GM10266 (cell line): ENCODE results near the gene SF3B2.

Experiments used
- DNase-seq: peaks from one replicate; pipeline ENCODE4 v3.0.0; 2012; ENCODE audit errors: extremely low spot score
- TF ChIP-seq, protein P1 (sequence below): IDR thresholded peaks from 2 replicates; pipeline ENCODE4 v1.5.1; 2012; ENCODE audit warnings: mild to moderate bottlenecking, low read depth; ENCODE audit not compliant: control insufficient read depth, insufficient read depth; ENCODE audit errors: missing control alignments

The SF3B2 gene

DNA sequence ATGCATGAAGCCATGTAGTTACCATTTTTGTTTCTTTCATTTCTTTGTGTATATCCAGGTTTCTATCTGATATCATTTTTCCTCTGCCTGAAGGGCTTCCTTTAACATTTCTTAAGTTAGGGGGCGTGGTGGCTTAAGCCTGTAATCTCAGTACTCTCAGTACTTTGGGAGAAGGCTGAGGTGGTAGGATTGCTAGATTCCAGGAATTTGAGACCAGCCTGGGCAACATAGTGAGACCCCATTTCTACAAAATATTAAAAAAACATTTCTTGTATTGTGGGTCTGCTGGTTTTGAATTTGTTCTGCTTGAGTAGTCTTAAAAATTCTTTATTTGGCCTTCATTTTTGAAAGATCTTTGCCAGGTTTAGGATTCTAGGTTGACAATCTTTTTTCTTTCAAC, 12.4 kb downstream of the SF3B2 start:
- TF ChIP-seq, protein P1, sequence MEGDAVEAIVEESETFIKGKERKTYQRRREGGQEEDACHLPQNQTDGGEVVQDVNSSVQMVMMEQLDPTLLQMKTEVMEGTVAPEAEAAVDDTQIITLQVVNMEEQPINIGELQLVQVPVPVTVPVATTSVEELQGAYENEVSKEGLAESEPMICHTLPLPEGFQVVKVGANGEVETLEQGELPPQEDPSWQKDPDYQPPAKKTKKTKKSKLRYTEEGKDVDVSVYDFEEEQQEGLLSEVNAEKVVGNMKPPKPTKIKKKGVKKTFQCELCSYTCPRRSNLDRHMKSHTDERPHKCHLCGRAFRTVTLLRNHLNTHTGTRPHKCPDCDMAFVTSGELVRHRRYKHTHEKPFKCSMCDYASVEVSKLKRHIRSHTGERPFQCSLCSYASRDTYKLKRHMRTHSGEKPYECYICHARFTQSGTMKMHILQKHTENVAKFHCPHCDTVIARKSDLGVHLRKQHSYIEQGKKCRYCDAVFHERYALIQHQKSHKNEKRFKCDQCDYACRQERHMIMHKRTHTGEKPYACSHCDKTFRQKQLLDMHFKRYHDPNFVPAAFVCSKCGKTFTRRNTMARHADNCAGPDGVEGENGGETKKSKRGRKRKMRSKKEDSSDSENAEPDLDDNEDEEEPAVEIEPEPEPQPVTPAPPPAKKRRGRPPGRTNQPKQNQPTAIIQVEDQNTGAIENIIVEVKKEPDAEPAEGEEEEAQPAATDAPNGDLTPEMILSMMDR: no peak
- no peak for DNase-seq

DNA sequence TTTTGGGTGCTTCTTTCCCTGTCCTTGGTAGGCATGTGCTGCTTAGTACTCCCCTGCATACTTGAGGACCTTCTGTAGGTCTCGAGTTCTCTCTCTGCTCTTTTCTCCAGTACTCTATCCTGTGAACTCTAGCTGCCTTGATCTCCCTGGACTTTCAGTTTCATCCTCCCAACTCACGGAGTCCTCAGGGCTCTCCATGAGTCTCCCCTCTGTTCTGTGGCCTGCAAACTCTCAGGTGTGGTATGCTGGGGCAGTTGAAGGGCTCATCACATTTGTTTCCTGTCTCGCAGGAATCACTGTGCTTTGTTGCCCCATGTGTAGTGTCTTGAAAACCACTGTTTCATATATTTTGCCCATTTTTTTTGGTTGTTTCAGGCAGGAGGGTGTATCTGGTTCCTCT, 14.6 kb downstream of the SF3B2 start:
- DNase-seq: no peak
- TF ChIP-seq, protein P1: no peak

DNA sequence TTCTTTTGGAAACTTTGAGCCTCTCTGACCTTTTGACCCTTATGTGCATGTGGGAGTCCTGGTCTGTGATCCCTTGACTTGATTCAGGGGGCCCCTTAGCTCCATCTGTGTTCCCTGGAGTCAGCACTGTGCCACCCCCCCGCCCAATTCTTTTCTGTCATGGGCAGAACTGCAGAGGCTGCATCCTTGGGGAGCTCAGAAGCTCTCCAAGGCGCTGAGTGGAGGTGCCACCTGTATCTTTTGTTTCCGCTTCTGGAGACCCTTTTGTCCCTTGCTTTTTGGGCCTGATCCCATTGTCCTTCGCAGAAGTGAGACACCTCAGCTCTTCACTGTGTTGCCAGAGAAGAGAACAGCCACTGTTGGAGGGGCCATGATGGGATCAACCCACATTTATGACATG, 15.5 kb downstream of the SF3B2 start:
- DNase-seq: no peak
- TF ChIP-seq, protein P1: no peak

DNA sequence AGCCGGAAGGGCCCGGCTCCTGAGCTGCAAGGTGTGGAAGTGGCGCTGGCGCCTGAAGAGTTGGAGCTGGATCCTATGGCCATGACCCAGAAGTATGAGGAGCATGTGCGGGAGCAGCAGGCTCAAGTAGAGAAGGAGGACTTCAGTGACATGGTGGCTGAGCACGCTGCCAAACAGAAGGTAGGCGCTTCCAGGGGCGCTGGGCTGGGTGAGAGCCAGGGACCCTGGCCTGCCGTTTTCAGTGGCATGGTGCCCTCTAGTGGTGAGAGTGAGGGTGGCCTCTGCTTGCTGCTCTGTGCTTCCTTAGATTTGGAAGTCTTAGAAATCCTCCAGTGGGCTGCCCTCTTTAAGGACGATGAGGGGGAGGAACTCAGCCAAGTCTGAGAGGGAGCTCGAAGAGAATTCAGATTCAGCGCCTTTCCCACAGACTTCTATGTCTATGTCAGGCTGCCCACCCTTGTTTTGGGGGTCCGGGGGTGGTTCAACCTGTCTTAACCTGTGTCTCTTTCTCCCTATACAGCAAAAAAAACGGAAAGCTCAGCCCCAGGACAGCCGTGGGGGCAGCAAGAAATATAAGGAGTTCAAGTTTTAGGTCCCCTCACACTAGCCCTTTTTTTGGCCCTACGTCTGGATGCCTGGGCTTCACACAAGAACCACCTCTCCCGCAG, 16.1 kb downstream of the SF3B2 start:
- peak; percentile 73 for DNase-seq
- TF ChIP-seq, protein P1: peak; percentile 85

DNA sequence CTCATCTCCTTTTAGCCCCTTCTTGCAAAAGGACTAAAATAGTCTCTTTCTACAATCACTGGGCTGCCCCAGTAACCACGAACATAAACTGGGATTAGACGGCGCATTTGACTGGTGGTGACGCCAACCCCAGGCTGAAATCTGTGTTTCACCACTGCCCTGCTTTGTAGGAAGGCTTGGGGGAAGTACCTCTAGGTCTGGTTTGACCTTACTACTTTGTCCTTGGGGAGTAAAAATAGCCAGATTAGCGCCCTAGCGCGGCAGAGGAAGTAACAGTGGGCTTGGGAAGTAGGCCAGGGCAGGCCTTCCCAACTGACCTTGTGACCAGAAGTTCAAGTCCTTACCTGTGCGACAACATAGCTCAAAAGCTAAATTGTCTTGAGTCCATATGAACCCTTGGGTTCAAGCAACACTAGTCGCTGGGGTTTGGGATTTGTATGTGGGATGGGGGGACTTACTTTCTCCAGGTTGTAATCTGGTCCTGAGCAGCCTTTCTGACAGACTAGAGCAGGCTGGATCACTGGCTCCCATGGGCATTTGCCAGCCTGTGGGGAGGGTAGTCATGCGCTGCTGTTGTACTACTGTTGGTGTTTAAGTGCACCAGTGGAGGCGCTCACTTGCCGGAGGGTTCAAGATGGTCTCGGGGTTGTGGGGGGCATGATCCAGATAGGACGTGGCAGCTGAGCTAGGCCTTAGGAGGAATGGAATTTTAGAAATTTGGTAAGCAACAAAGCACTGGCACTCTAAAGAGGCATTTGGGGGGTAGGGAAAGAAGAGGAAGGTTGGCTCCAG, 17.0 kb downstream of the SF3B2 start:
- TF ChIP-seq, protein P1: peak; percentile 15
- peak; percentile 70 for DNase-seq

DNA sequence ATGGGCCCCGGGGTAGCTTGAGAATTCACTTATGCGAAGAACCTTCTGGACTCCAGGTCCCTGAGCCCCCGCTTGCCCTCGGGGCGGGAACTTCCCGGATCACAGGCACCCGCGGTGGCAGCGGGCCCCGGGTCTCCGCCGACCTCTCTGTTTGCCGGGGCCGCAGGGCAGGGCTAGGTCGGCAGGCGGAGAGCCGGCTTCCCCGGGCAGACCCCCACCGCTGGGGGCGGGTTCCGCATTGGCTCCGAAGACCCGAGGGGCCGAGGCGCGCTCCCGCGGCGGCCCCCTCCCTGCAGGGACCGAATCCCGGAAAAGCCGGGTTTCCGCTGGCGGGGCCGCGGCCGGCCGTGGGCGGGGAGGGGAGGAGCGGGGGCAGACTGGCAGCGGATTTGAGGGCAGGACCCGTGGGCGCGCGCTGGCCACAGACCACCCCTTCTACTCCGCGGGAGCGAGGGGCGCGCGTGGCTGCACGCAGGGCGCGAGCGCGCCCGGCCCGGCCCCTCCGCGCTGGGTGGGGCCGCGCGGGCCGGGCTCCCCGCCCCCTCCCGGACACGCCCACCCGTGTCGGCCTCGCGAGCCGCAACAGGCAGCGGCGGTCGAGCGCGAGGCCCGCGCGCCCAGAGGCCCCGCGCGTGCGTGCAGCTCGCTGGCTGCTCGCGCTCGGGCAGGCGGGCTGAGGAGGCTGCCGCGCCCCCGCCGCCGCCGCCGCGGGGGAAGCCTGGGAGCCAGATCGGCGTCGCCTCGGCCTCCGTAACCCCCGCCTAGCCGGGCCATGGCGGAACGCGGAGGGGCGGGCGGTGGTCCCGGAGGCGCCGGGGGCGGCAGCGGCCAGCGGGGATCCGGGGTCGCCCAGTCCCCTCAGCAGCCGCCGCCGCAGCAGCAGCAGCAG, 17.8 kb downstream of the SF3B2 start, which contains the start of gene PACS1:
Gene PACS1, plus strand, starts transcription at position 558 of the 889 bp plus-strand sequence. Its CDS starts 215 bp downstream, at position 773.
- TF ChIP-seq, protein P1: no peak
- peak; percentile 93 for DNase-seq
